Measurements from ENCODE around the gene PRKG1. TPM values are rescaled to one million over a fixed set of nuclear protein-coding genes. Genes with fewer than 3 reads are reported as not detected.

Gene PRKG1
- total and polyA plus RNA-seq, 2 of the 8 experiments (the other 6 are each of a cell fraction or from before 2014, with no cell fraction given), result 4.2 to 15.2 TPM

DNA sequence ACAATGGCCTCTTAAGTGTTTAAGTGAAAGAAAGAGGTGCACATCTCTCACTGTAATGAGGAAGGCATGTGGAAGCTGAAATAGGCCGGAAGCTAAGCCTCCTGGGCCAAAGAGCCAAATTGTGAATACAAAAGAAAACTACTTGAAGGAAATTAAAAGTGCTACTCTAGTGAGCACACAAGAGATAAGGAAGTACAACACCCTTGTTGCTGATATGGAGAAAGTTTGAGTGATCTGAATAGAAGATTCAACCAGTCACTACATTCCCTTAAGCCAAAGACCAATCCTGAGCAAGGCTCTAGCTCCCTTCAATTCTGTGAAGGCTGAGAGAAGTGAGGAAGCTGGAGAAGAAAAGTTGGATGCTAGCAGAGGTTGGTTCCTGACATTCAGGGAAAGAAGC lies 1248.0 kb downstream of the PRKG1 start (continued):
- TF ChIP-seq SIRT6 (IDR thresholded peaks at IDR 0.05; ENCODE audit: low read length) (no peak), TAF1 (IDR thresholded peaks at IDR 0.05; ENCODE audit: low read depth, low read length) (no peak), SP1 (IDR thresholded peaks at IDR 0.05; ENCODE audit: low read depth, low read length) (no peak)

Data from H1 (cell line).